ENCODE results near the gene TMSB15B. TPM values are rescaled to one million over a fixed set of nuclear protein-coding genes. Genes with fewer than 3 reads are reported as not detected.
"Not testable (repeated sequence)": the region's sequence is repeated elsewhere in the genome, so short reads cannot be mapped to it uniquely, and the experiment has no call there.

The TMSB15B gene
- total RNA-seq, 1 experiment from 2014 or later = 8.2 TPM

GRCh38 chrX:104013158-104013557 is 50.7 kb downstream of the TMSB15B start:
- no peaks in the 10 kb centered on the region for H3K36me3 Mint-ChIP-seq (ENCODE audit: insufficient read depth, unreplicated experiment)
- TF ChIP-seq CTCF (IDR thresholded peaks at IDR 0.05; ENCODE audit: unreplicated experiment) = no peak
- peaks cover 67% of the 10 kb centered on the region for H3K27me3 Mint-ChIP-seq (ENCODE audit: unreplicated experiment)
- intact Hi-C loops (cut with micrococcal nuclease; ENCODE audit: unreplicated experiment) = no loop called here
- no TSS peak for BruUV-seq (replicated peaks)
- H3K27ac Mint-ChIP-seq (ENCODE audit: unreplicated experiment) = no peak overlapping the region
- no peaks in the 10 kb centered on the region for H3K4me1 Mint-ChIP-seq (ENCODE audit: low read depth, unreplicated experiment)
- CTCF ChIA-PET = no interaction called here
- no peak overlapping the region for H3K4me3 Mint-ChIP-seq (ENCODE audit: low read depth, unreplicated experiment)
- no peak for DNase-seq
- no peaks in the 10 kb centered on the region for H3K9me3 Mint-ChIP-seq (ENCODE audit: low read depth, unreplicated experiment)

GRCh38 chrX:104013606-104014005 is 51.2 kb downstream of the TMSB15B start, which contains the start of gene H2BW1:
TSS of gene H2BW1 (minus strand) at chrX:104013708. CDS start at chrX:104013576, 132 bp downstream.
- Mint-ChIP-seq H3K27me3 (ENCODE audit: unreplicated experiment) (peaks cover 67% of the 10 kb centered on the region), H3K36me3 (ENCODE audit: insufficient read depth, unreplicated experiment) (no peaks in the 10 kb centered on the region), H3K4me3 (ENCODE audit: low read depth, unreplicated experiment) (no peak within 1 kb of the TSS), H3K9me3 (ENCODE audit: low read depth, unreplicated experiment) (no peaks in the 10 kb centered on the region), H3K27ac (ENCODE audit: unreplicated experiment) (no peak within 1 kb of the TSS), H3K4me1 (ENCODE audit: low read depth, unreplicated experiment) (no peaks in the 10 kb centered on the region)
- intact Hi-C loops (cut with micrococcal nuclease; ENCODE audit: unreplicated experiment) = no loop called here
- CTCF ChIA-PET = no interaction called here
- TF ChIP-seq CTCF (IDR thresholded peaks at IDR 0.05; ENCODE audit: unreplicated experiment) = no peak
- no peak for DNase-seq
- BruUV-seq (replicated peaks) = no TSS peak

GRCh38 chrX:104015576-104015975 is 53.1 kb downstream of the TMSB15B start:
- H3K36me3 Mint-ChIP-seq (ENCODE audit: insufficient read depth, unreplicated experiment); BruUV-seq (replicated peaks); H3K4me1 Mint-ChIP-seq (ENCODE audit: low read depth, unreplicated experiment); intact Hi-C loops (cut with micrococcal nuclease; ENCODE audit: unreplicated experiment); CTCF ChIA-PET; DNase-seq; H3K27ac Mint-ChIP-seq (ENCODE audit: unreplicated experiment); H3K9me3 Mint-ChIP-seq (ENCODE audit: low read depth, unreplicated experiment); H3K4me3 Mint-ChIP-seq (ENCODE audit: low read depth, unreplicated experiment): not testable (repeated sequence)
- peaks cover 67% of the 10 kb centered on the region for H3K27me3 Mint-ChIP-seq (ENCODE audit: unreplicated experiment)

Other genes with a start within 250 kb of the TMSB15B start
- not detected in 2 replicates for gene PLP1, start 185.8 kb upstream of the TMSB15B start, total RNA-seq (2022)
- 1.3 and 1.5 TPM in 2 replicates for gene RAB9B, start 130.4 kb upstream of the TMSB15B start, total RNA-seq (2022)
- gene H2BW1, start 51.1 kb downstream of the TMSB15B start, total RNA-seq (2022) = not detected in 2 replicates
- gene H2BW2, start 77.3 kb downstream of the TMSB15B start, total RNA-seq (2022) = not detected in 2 replicates
- 4.0 and 4.7 TPM in 2 replicates for gene TMSB15C, start 113.6 kb downstream of the TMSB15B start, total RNA-seq (2022)
- gene ZCCHC18, start 149.9 kb downstream of the TMSB15B start, total RNA-seq (2022) = 0.52 and 0.61 TPM in 2 replicates
- gene SLC25A53, start 194.4 kb downstream of the TMSB15B start, total RNA-seq (2022) = 5.9 and 6.9 TPM in 2 replicates
- 31.6 and 31.9 TPM in 2 replicates for gene FAM199X, start 203.8 kb downstream of the TMSB15B start, total RNA-seq (2022)